Esophagus muscularis mucosa (tissue), 3 donors: ENCODE measurements around the gene NDRG3.

Experiments
- CTCF ChIP-seq, 3 experiments: fragments of 200-600 bp in 2 of 3; fragments of 450-650 bp in 1 of 3; sonication (generic) in 2 of 3; IDR thresholded peaks; one replicate each; pipeline ENCODE4 v1.5.1; 2017 to 2019; ENCODE audit warnings: antibody characterized with exemption in 3 of 3, mild to moderate bottlenecking in 2 of 3, moderate library complexity in 1 of 3
- POLR2A ChIP-seq: fragments of 450-650 bp; IDR thresholded peaks from one replicate; pipeline ENCODE4 v1.6.1; 2017; ENCODE audit warnings: antibody characterized with exemption, moderate library complexity, mild to moderate bottlenecking, low read depth
- POLR2AphosphoS5 ChIP-seq, 2 donors: sonication (generic); formaldehyde crosslinking; IDR thresholded peaks; one replicate each; pipeline ENCODE4 v1.6.1; 2017; ENCODE audit warnings: antibody characterized with exemption in 2 of 2

- TF ChIP-seq POLR2A: no peak
- TF ChIP-seq CTCF (IDR thresholded peaks at IDR 0.05): no peak
- no peak for TF ChIP-seq POLR2AphosphoS5 (IDR thresholded peaks at IDR 0.05)
Measured at GRCh38 chr20:36791862-36792261, 46.0 kb upstream of the NDRG3 start.
